NCI-H774 (cell line): ENCODE results near the gene DMD.

Source experiments
- DNase-seq: peaks from one replicate; lab custom pipeline; 2025; lab: John Stamatoyannopoulos, UW

DMD gene

GRCh38 chrX:31854716-31855115 lies 1356.6 kb downstream of the DMD start:
- no peak for DNase-seq

GRCh38 chrX:31851761-31852160 lies 1359.6 kb downstream of the DMD start:
- DNase-seq, result no peak

- no peak for DNase-seq
Measured at GRCh38 chrX:31847773-31848172, 1363.6 kb downstream of the DMD start.

- no peak for DNase-seq
Measured at GRCh38 chrX:31845003-31845402, 1366.3 kb downstream of the DMD start.

GRCh38 chrX:31838617-31839016 lies 1372.7 kb downstream of the DMD start:
- DNase-seq, result no peak

- DNase-seq, result no peak
Measured at GRCh38 chrX:31837445-31838049, 1373.8 kb downstream of the DMD start.

GRCh38 chrX:31836479-31836878 lies 1374.9 kb downstream of the DMD start:
- DNase-seq, result no peak

GRCh38 chrX:31832263-31832662 lies 1379.1 kb downstream of the DMD start:
- no peak for DNase-seq

- no peak for DNase-seq
Measured at GRCh38 chrX:31820430-31821210, 1390.7 kb downstream of the DMD start.

GRCh38 chrX:31819455-31819854 lies 1391.9 kb downstream of the DMD start:
- DNase-seq, result no peak

- no peak for DNase-seq
Measured at GRCh38 chrX:31811106-31811505, 1400.2 kb downstream of the DMD start.

- no peak for DNase-seq
Measured at GRCh38 chrX:31808357-31808756, 1403.0 kb downstream of the DMD start.

GRCh38 chrX:31807165-31807564 lies 1404.2 kb downstream of the DMD start:
- DNase-seq, result no peak

- no peak for DNase-seq
Measured at GRCh38 chrX:31805781-31806180, 1405.6 kb downstream of the DMD start.

GRCh38 chrX:31800219-31800618 lies 1411.1 kb downstream of the DMD start:
- DNase-seq, result no peak

- no peak for DNase-seq
Measured at GRCh38 chrX:31796624-31797023, 1414.7 kb downstream of the DMD start.

GRCh38 chrX:31747411-31747810 lies 1463.9 kb downstream of the DMD start:
- DNase-seq, result no peak

- DNase-seq, result no peak
Measured at GRCh38 chrX:31743004-31743403, 1468.3 kb downstream of the DMD start.

GRCh38 chrX:31717474-31717873 lies 1493.9 kb downstream of the DMD start:
- DNase-seq, result no peak

GRCh38 chrX:31715675-31716074 lies 1495.7 kb downstream of the DMD start:
- DNase-seq, result no peak

GRCh38 chrX:31714797-31715196 lies 1496.6 kb downstream of the DMD start:
- DNase-seq, result no peak

GRCh38 chrX:31713120-31713519 lies 1498.2 kb downstream of the DMD start:
- no peak for DNase-seq

GRCh38 chrX:31711166-31711565 lies 1500.2 kb downstream of the DMD start:
- DNase-seq, result no peak

GRCh38 chrX:31708116-31708515 lies 1503.2 kb downstream of the DMD start:
- DNase-seq, result no peak
